ENCODE data around the gene ZBTB7A.

ZBTB7A gene

GRCh38 chr19:4045597-4046361, 20.9 kb downstream of the ZBTB7A start:
- DNase-seq, result no peak
- Histone ChIP-seq H3K4me1 (ENCODE audit: control extremely low read depth in 1 of 4, control insufficient read depth in 4 of 4, insufficient read depth in 4 of 4, low read length in 3 of 4) (no peaks in the 10 kb centered on the region), H3K4me3 (ENCODE audit: control insufficient read depth in 1 of 7, extremely low read depth in 1 of 7, insufficient read depth in 4 of 7, low read depth in 2 of 7, low read length in 6 of 7) (no peak overlapping the region), H3K36me3 (ENCODE audit: control insufficient read depth in 4 of 4, insufficient read depth in 4 of 4, low read length in 3 of 4) (peaks cover 0 to 55% (median 31%) of the 10 kb centered on the region in 4 experiments), H3K27ac (ENCODE audit: insufficient read depth in 1 of 2, low read depth in 1 of 2, low read length in 2 of 2, poor library complexity in 1 of 2, severe bottlenecking in 2 of 2) (no peak overlapping the region), H3K27me3 (replicated peaks in 2 of 5; ENCODE audit: control insufficient read depth in 4 of 5, insufficient read depth in 5 of 5, low read length in 4 of 5) (no peaks in the 10 kb centered on the region), H3K9me3 (ENCODE audit: control extremely low read depth in 1 of 5, control insufficient read depth in 4 of 5, insufficient read depth in 2 of 5, low read depth in 1 of 5, low read length in 4 of 5) (no peaks in the 10 kb centered on the region)
- WGBS (ENCODE audit: insufficient coverage), result 96% methylated on average over 15 of the region's 32 CpGs
- ChIA-PET CTCF (no interaction called here), POLR2A (no interaction called here)

- Histone ChIP-seq H3K36me3 (ENCODE audit: control insufficient read depth in 4 of 4, insufficient read depth in 4 of 4, low read length in 3 of 4) (peaks cover 0 to 54% (median 30%) of the 10 kb centered on the region in 4 experiments), H3K27me3 (replicated peaks in 2 of 5; ENCODE audit: control insufficient read depth in 4 of 5, insufficient read depth in 5 of 5, low read length in 4 of 5) (no peaks in the 10 kb centered on the region), H3K9me3 (ENCODE audit: control extremely low read depth in 1 of 5, control insufficient read depth in 4 of 5, insufficient read depth in 2 of 5, low read depth in 1 of 5, low read length in 4 of 5) (no peaks in the 10 kb centered on the region), H3K4me1 (ENCODE audit: control extremely low read depth in 1 of 4, control insufficient read depth in 4 of 4, insufficient read depth in 4 of 4, low read length in 3 of 4) (no peaks in the 10 kb centered on the region), H3K27ac (ENCODE audit: insufficient read depth in 1 of 2, low read depth in 1 of 2, low read length in 2 of 2, poor library complexity in 1 of 2, severe bottlenecking in 2 of 2) (no peak overlapping the region), H3K4me3 (ENCODE audit: control insufficient read depth in 1 of 7, extremely low read depth in 1 of 7, insufficient read depth in 4 of 7, low read depth in 2 of 7, low read length in 6 of 7) (no peak overlapping the region)
- ChIA-PET CTCF (no interaction called here), POLR2A (no interaction called here)
- DNase-seq, result no peak
- WGBS (ENCODE audit: insufficient coverage), result 94% methylated on average over 11 of the region's 21 CpGs
These were observed 21.7 kb downstream of the ZBTB7A start for GRCh38 chr19:4044990-4045465.

GRCh38 chr19:4043966-4044715, 22.6 kb downstream of the ZBTB7A start:
- H3K27me3 ChIP-seq (replicated peaks in 2 of 5; ENCODE audit: control insufficient read depth in 4 of 5, insufficient read depth in 5 of 5, low read length in 4 of 5), result no peaks in the 10 kb centered on the region
- CTCF ChIA-PET, result no interaction called here
- POLR2A ChIA-PET, result no interaction called here

GRCh38 chr19:4043401-4043800, 23.3 kb downstream of the ZBTB7A start:
- ChIA-PET CTCF (no interaction called here), POLR2A (interaction anchor here (0.6 kb wide), 1 partner anchor 66 kb away, joined by 6 read pairs; no protein-coding TSS in a partner anchor)
- H3K9me3 ChIP-seq (ENCODE audit: control extremely low read depth in 1 of 5, control insufficient read depth in 4 of 5, insufficient read depth in 2 of 5, low read depth in 1 of 5, low read length in 4 of 5), result no peaks in the 10 kb centered on the region
- no peaks in the 10 kb centered on the region for H3K4me1 ChIP-seq (ENCODE audit: control extremely low read depth in 1 of 4, control insufficient read depth in 4 of 4, insufficient read depth in 4 of 4, low read length in 3 of 4)
- H3K4me3 ChIP-seq (ENCODE audit: control insufficient read depth in 1 of 7, extremely low read depth in 1 of 7, insufficient read depth in 4 of 7, low read depth in 2 of 7, low read length in 6 of 7), result no peak overlapping the region
- no peak overlapping the region for H3K27ac ChIP-seq (ENCODE audit: insufficient read depth in 1 of 2, low read depth in 1 of 2, low read length in 2 of 2, poor library complexity in 1 of 2, severe bottlenecking in 2 of 2)
- H3K27me3 ChIP-seq (replicated peaks in 2 of 5; ENCODE audit: control insufficient read depth in 4 of 5, insufficient read depth in 5 of 5, low read length in 4 of 5), result no peaks in the 10 kb centered on the region
- no peak for DNase-seq
- no CpG with 5 or more reads among the region's 11 CpGs for WGBS (ENCODE audit: insufficient coverage)
- peaks cover 0 to 48% (median 24%) of the 10 kb centered on the region in 4 experiments for H3K36me3 ChIP-seq (ENCODE audit: control insufficient read depth in 4 of 4, insufficient read depth in 4 of 4, low read length in 3 of 4)

More at GRCh38 chr19:4043966-4044715, 22.6 kb downstream of the ZBTB7A start:
- no peak for DNase-seq
- no peak overlapping the region for H3K4me3 ChIP-seq (ENCODE audit: control insufficient read depth in 1 of 7, extremely low read depth in 1 of 7, insufficient read depth in 4 of 7, low read depth in 2 of 7, low read length in 6 of 7)
- no peaks in the 10 kb centered on the region for H3K9me3 ChIP-seq (ENCODE audit: control extremely low read depth in 1 of 5, control insufficient read depth in 4 of 5, insufficient read depth in 2 of 5, low read depth in 1 of 5, low read length in 4 of 5)
- H3K36me3 ChIP-seq (ENCODE audit: control insufficient read depth in 4 of 4, insufficient read depth in 4 of 4, low read length in 3 of 4), result peaks cover 0 to 45% (median 24%) of the 10 kb centered on the region in 4 experiments
- H3K4me1 ChIP-seq (ENCODE audit: control extremely low read depth in 1 of 4, control insufficient read depth in 4 of 4, insufficient read depth in 4 of 4, low read length in 3 of 4), result no peaks in the 10 kb centered on the region
- 94% methylated on average over 14 of the region's 31 CpGs for WGBS (ENCODE audit: insufficient coverage)
- no peak overlapping the region for H3K27ac ChIP-seq (ENCODE audit: insufficient read depth in 1 of 2, low read depth in 1 of 2, low read length in 2 of 2, poor library complexity in 1 of 2, severe bottlenecking in 2 of 2)

GRCh38 chr19:4042731-4043082, 24.0 kb downstream of the ZBTB7A start:
- no peak overlapping the region for H3K4me3 ChIP-seq (ENCODE audit: control insufficient read depth in 1 of 7, extremely low read depth in 1 of 7, insufficient read depth in 4 of 7, low read depth in 2 of 7, low read length in 6 of 7)
- ChIA-PET CTCF (no interaction called here), POLR2A (interaction anchor here (0.6 to 1.3 kb wide), 2 partner anchors 16 to 66 kb away, joined by 5 to 6 read pairs; no protein-coding TSS in a partner anchor)
- peaks cover 0 to 44% (median 19%) of the 10 kb centered on the region in 4 experiments for H3K36me3 ChIP-seq (ENCODE audit: control insufficient read depth in 4 of 4, insufficient read depth in 4 of 4, low read length in 3 of 4)
- H3K9me3 ChIP-seq (ENCODE audit: control extremely low read depth in 1 of 5, control insufficient read depth in 4 of 5, insufficient read depth in 2 of 5, low read depth in 1 of 5, low read length in 4 of 5), result no peaks in the 10 kb centered on the region
- 92% methylated on average over 13 of the region's 14 CpGs for WGBS (ENCODE audit: insufficient coverage)
- H3K4me1 ChIP-seq (ENCODE audit: control extremely low read depth in 1 of 4, control insufficient read depth in 4 of 4, insufficient read depth in 4 of 4, low read length in 3 of 4), result no peaks in the 10 kb centered on the region
- peak overlapping the region in 1 of 2 experiments; percentile 14 for H3K27ac ChIP-seq (ENCODE audit: insufficient read depth in 1 of 2, low read depth in 1 of 2, low read length in 2 of 2, poor library complexity in 1 of 2, severe bottlenecking in 2 of 2)
- no peak for DNase-seq
- no peaks in the 10 kb centered on the region for H3K27me3 ChIP-seq (replicated peaks in 2 of 5; ENCODE audit: control insufficient read depth in 4 of 5, insufficient read depth in 5 of 5, low read length in 4 of 5)

- 93% methylated on average over 14 of the region's 14 CpGs for WGBS (ENCODE audit: insufficient coverage)
- no peak for DNase-seq
- ChIA-PET POLR2A (interaction anchor here (1.3 kb wide), 1 partner anchor 16 kb away, joined by 5 read pairs; no protein-coding TSS in a partner anchor), CTCF (no interaction called here)
- peaks cover 2 to 46% (median 22%) of the 10 kb centered on the region in 4 experiments for H3K36me3 ChIP-seq (ENCODE audit: control insufficient read depth in 4 of 4, insufficient read depth in 4 of 4, low read length in 3 of 4)
- no peaks in the 10 kb centered on the region for H3K9me3 ChIP-seq (ENCODE audit: control extremely low read depth in 1 of 5, control insufficient read depth in 4 of 5, insufficient read depth in 2 of 5, low read depth in 1 of 5, low read length in 4 of 5)
- H3K27me3 ChIP-seq (replicated peaks in 2 of 5; ENCODE audit: control insufficient read depth in 4 of 5, insufficient read depth in 5 of 5, low read length in 4 of 5), result no peaks in the 10 kb centered on the region
- peak overlapping the region in 1 of 2 experiments; percentile 14 for H3K27ac ChIP-seq (ENCODE audit: insufficient read depth in 1 of 2, low read depth in 1 of 2, low read length in 2 of 2, poor library complexity in 1 of 2, severe bottlenecking in 2 of 2)
- H3K4me3 ChIP-seq (ENCODE audit: control insufficient read depth in 1 of 7, extremely low read depth in 1 of 7, insufficient read depth in 4 of 7, low read depth in 2 of 7, low read length in 6 of 7), result no peak overlapping the region
- no peaks in the 10 kb centered on the region for H3K4me1 ChIP-seq (ENCODE audit: control extremely low read depth in 1 of 4, control insufficient read depth in 4 of 4, insufficient read depth in 4 of 4, low read length in 3 of 4)
These were observed 24.5 kb downstream of the ZBTB7A start for GRCh38 chr19:4042064-4042730.

All from common myeloid progenitor, CD34-positive (primary cell).